WTC11 (cell line): Measurements from ENCODE around the gene STX2.

Experiments
- CTCF ChIP-seq: fragments of 200-600 bp; IDR thresholded peaks from 2 replicates; pipeline ENCODE4 v1.8.0; 2022; ENCODE audit warnings: antibody characterized with exemption
- ZNF138 ChIP-seq: sonication (generic); formaldehyde crosslinking; conservative IDR thresholded peaks from 2 replicates; pipeline ENCODE4 v1.8.1; 2022; ENCODE audit warnings: mild to moderate bottlenecking, moderate library complexity, missing genetic modification reagents

GRCh38 chr12:130788515-130788914 is 50.5 kb downstream of the STX2 start:
- no peak for TF ChIP-seq ZNF138 (CRISPR knock-in tag)
- TF ChIP-seq CTCF = no peak
